Activated CD4-positive, alpha-beta T cell treated with anti-CD3 and anti-CD28 coated beads for 36 hours (primary cell): ENCODE measurements around the gene IFNA14. TPM values are rescaled to one million over a fixed set of nuclear protein-coding genes. Genes with fewer than 3 reads are reported as not detected.
"Not testable (repeated sequence)": the region's sequence is repeated elsewhere in the genome, so short reads cannot be mapped to it uniquely, and the experiment has no call there.

Experiments
- ATAC-seq: fragments of 200-7000 bp; cut with Tn5 transposase; one replicate; pipeline ENCODE4 v1.10.0; 2021; ENCODE audit warnings: mild to moderate bottlenecking, moderate library complexity
- CTCF ChIA-PET: fragments of 350-600 bp; sonication (Branson Sonifier 250); formaldehyde crosslinking; loops from one replicate; lab custom pipeline; 2021; ENCODE audit warnings: antibody characterized with exemption; lab: Charles Lee
- POLR2A ChIA-PET: fragments of 350-600 bp; sonication (Branson Sonifier 250); formaldehyde crosslinking; loops from one replicate; lab custom pipeline; 2021; ENCODE audit warnings: antibody characterized with exemption, inconsistent platforms; lab: Charles Lee
- DNase-seq: peaks from one replicate; pipeline ENCODE4 v3.0.0-alpha.2; 2020
- H3K27ac Mint-ChIP-seq: one replicate; pipeline ENCODE4 v1.8.0; 2021; ENCODE audit warnings: mixed read lengths
- H3K27me3 Mint-ChIP-seq: one replicate; pipeline ENCODE4 v1.8.0; 2021; ENCODE audit warnings: mixed read lengths
- H3K36me3 Mint-ChIP-seq: one replicate; pipeline ENCODE4 v1.8.0; 2021; ENCODE audit warnings: low read depth, mixed read lengths
- H3K4me1 Mint-ChIP-seq: one replicate; pipeline ENCODE4 v1.8.0; 2021; ENCODE audit warnings: mixed read lengths
- H3K4me3 Mint-ChIP-seq: one replicate; pipeline ENCODE4 v1.8.0; 2021; ENCODE audit warnings: mild to moderate bottlenecking, moderate library complexity, mixed read lengths
- H3K9me3 Mint-ChIP-seq: one replicate; pipeline ENCODE4 v1.8.0; 2021; ENCODE audit warnings: low read depth, mixed read lengths
- intact Hi-C, 2 experiments: fragments of 100-400 bp; cut with DNase I in 1 of 2; cut with micrococcal nuclease in 1 of 2; formaldehyde crosslinking; loops; one replicate each; pipeline versions ENCODE4 v1.14.2 to v1.15.1; 2022 to 2024; cut with DNase I, micrococcal nuclease
- total RNA-seq, 2 experiments: library from RNA; stranded (reverse); gene quantifications; one replicate each; pipeline ENCODE4 v1.2.3, GENCODE V29; 2021

Gene IFNA14
- total RNA-seq, 2 experiments from 2014 or later = not detected

DNA sequence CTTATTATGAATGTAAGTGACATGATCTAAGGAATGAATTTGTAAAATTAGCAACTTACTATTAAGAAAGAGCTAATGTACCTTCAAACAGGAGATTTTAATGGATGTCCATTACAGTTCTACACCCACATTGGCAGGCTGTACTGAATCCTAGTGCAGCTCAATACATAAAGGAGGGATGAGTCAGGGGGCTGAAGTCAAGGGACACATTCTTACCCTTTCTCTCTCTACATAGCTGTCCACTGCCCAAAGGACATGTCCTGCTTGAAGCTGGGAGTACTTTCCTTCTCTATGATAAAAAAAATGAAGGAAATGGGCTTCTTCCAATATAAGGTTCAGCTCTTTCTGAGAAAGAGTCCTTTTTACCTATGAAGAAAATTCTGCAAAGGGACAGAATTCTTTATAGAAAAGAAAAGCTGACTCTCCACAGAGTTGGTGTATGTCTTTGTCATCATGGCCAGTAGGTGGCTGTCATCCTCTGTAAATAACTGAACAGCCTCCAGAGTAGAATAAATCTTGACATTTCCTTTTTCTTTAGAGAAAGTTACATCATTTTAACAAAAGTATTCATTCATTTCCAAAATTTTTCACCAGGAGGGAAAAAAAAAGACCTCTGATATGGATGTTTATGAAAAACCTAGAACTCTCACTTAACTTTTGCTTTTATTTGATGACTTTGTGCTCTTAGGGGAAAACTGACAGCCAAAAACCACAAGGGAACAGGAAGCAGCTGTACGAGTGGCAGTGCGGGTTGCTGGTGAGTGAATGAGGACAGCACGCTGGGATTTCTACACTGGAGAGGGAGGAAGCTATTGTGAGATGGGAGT is 13.1 kb upstream of the IFNA14 start:
- H3K27ac Mint-ChIP-seq = no peak overlapping the region
- peak; percentile 72 for ATAC-seq
- POLR2A ChIA-PET = no interaction called here
- peak; percentile 30 for DNase-seq
- H3K36me3 Mint-ChIP-seq = no peaks in the 10 kb centered on the region
- intact Hi-C loops = no loop called here
- no peak overlapping the region for H3K4me3 Mint-ChIP-seq
- H3K9me3 Mint-ChIP-seq = no peaks in the 10 kb centered on the region
- H3K27me3 Mint-ChIP-seq = peaks cover 4% of the 10 kb centered on the region
- peaks cover 4% of the 10 kb centered on the region for H3K4me1 Mint-ChIP-seq
- CTCF ChIA-PET = interaction anchor here (0.7 to 2.5 kb wide), 16 partner anchors 8 to 456 kb away, joined by 3 to 8 read pairs (median 5); partner anchors contain the start of gene IFNA16

DNA sequence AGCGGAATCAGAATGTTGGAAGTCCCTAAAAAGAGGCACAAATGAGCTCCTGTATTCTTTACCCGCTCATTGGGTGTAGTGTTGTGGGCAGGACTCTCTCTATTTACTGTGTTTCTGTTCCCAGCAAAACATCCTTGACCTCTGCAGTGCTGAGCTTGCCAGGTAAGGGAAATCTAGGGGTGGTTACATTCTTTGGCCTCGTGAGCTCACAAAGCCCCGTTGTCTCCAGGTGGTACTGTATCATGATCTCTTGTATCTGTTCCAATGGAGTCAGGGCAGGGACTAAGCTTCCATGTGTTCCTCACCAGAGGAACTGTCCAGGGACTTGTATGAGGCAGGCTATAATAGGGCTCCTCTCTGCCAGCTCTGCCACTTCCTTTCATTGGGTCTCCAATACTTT is 11.8 kb upstream of the IFNA14 start:
- ChIA-PET CTCF (interaction anchor here (0.6 to 2.5 kb wide), 14 partner anchors 8 to 250 kb away, joined by 3 to 6 read pairs (median 3); partner anchors contain the start of genes IFNA14 and IFNA16), POLR2A (no interaction called here)
- H3K4me1 Mint-ChIP-seq = peaks cover 4% of the 10 kb centered on the region
- intact Hi-C loops = no loop called here
- H3K9me3 Mint-ChIP-seq = no peaks in the 10 kb centered on the region
- DNase-seq = no peak
- H3K27ac Mint-ChIP-seq = no peak overlapping the region
- H3K4me3 Mint-ChIP-seq = no peak overlapping the region
- H3K27me3 Mint-ChIP-seq = no peaks in the 10 kb centered on the region
- ATAC-seq = no peak
- no peaks in the 10 kb centered on the region for H3K36me3 Mint-ChIP-seq

DNA sequence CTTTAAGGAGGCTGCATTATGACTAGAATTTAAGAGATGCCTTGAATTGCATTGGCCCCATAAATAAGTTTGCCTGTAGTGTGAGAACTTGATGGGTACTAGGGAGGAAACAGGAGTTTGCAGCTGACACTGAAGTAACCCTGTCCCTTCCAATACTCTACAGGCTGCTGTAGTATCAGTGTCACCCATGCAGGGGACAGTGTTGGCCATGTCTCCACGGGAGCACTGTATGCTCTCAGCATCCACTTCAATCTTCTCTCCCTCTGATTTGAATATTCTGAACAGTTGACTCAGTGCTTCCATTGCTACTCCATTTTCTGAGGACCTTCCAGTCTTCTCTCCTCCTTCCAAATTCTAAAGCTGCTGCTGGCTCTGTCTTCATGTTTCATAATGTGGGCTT is 11.4 kb upstream of the IFNA14 start:
- intact Hi-C loops = no loop called here
- ChIA-PET CTCF (interaction anchor here (0.6 to 2.5 kb wide), 9 partner anchors 11 to 251 kb away, joined by 3 to 6 read pairs (median 3); partner anchors contain the start of gene IFNA14), POLR2A (no interaction called here)
- H3K4me3 Mint-ChIP-seq = no peak overlapping the region
- peaks cover 4% of the 10 kb centered on the region for H3K4me1 Mint-ChIP-seq
- DNase-seq (no peak), ATAC-seq (no peak)
- H3K27ac Mint-ChIP-seq = no peak overlapping the region
- H3K27me3 Mint-ChIP-seq = no peaks in the 10 kb centered on the region
- H3K9me3 Mint-ChIP-seq = no peaks in the 10 kb centered on the region
- no peaks in the 10 kb centered on the region for H3K36me3 Mint-ChIP-seq

DNA sequence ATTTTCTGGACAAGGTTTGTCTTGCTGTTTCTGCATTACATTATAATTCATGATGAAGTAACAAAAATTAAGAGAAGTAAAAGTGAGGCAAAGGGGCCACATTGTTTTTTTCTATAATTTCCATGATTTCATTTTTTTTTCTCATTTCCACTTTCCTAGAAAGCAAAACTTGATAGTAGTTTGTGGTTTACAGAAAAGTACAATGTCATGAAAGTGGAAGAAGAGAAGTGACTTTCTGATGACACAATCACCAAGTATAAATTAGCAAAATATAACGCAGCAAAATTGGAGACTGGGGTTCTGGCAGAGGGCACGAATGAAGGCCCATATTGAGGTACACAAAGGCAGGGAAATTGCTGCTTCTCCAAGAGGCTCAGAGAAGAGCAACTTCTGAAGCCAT is 5.0 kb upstream of the IFNA14 start:
- Mint-ChIP-seq H3K4me1 (no peaks in the 10 kb centered on the region), H3K4me3 (no peak overlapping the region), H3K27ac (no peak overlapping the region), H3K9me3 (no peaks in the 10 kb centered on the region), H3K36me3 (no peaks in the 10 kb centered on the region), H3K27me3 (no peaks in the 10 kb centered on the region)
- no peak for DNase-seq
- ChIA-PET POLR2A (no interaction called here), CTCF (interaction anchor here (2.2 kb wide), 1 partner anchor 9 kb away, joined by 4 read pairs; no protein-coding TSS in a partner anchor)
- intact Hi-C loops = no loop called here
- ATAC-seq = no peak

DNA sequence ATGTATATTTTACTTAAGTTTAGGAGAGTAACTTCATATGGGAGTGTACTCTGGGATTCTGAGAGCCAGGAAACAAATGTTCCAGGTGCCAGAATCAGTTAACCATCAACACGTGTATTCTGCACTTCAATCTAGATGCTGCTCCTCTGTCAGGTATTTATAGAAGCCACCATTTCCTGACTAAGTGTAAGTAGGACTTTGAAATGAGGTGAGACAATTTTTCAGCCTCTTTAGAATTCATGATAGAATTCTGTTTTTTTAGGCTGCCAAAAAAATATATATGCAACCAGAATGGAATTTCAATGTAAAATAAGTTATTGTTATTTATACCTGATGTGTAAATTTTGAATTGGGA is 3.5 kb downstream of the IFNA14 start:
- H3K9me3 Mint-ChIP-seq, DNase-seq, H3K27ac Mint-ChIP-seq, POLR2A ChIA-PET, H3K36me3 Mint-ChIP-seq, H3K27me3 Mint-ChIP-seq, ATAC-seq: not testable (repeated sequence)
- Mint-ChIP-seq H3K4me3 (peak overlapping the region; percentile 11), H3K4me1 (peaks cover 10% of the 10 kb centered on the region)
- intact Hi-C loops = loop anchor here (5.0 to 10.0 kb wide), 3 partner anchors 81 to 551 kb away; no protein-coding TSS in a partner anchor
- CTCF ChIA-PET = interaction anchor here (0.6 to 2.1 kb wide), 16 partner anchors 8 to 219 kb away, joined by 3 to 8 read pairs (median 4); no protein-coding TSS in a partner anchor

DNA sequence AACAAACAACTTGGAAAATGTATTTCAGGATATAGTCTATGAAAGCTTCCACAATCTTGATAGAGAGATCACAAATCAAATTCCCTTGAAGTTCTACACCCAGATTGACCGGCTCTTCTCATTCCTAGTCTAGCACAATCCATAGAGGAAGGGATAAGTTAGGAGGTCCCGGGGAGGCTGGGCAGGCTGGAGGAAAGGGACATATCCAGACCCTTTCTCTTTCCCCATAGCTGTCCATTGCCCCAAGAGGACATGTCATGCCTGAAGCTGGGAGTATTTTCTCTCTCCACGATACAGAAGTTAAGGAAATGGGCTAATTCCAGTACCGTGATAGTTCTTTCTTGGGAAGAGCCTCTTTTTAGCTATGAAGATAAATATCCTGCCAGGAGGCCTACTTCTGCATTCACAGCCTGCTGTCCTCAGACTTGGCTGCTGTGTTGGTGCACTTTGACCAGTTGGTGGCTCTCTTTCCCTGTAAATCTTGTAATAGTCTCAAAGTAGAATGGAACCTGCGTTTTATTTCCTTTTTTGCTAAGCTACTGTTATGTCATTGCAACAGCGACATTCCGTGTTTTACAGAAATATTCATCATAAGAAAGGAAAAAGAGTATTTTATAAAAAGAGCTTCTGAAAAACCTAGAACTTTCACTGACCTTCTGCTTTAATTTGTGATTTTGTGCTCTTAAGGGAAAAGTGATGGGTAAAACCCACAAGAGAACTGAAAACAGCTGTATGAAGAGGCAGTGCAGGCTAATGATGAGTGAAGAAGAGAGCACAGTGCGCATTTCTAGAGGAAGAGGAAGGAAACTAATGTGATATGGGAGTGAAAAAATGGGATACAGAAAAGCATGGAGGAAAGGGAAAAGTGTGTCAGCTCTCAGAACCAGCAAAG is 4.1 kb downstream of the IFNA14 start:
- CTCF ChIA-PET = interaction anchor here (0.6 to 2.1 kb wide), 17 partner anchors 9 to 220 kb away, joined by 3 to 8 read pairs (median 4); no protein-coding TSS in a partner anchor
- DNase-seq (peak; percentile 52), ATAC-seq (peak; percentile 77)
- peaks cover 10% of the 10 kb centered on the region for H3K4me1 Mint-ChIP-seq
- H3K36me3 Mint-ChIP-seq, H3K9me3 Mint-ChIP-seq, POLR2A ChIA-PET, H3K27me3 Mint-ChIP-seq, H3K27ac Mint-ChIP-seq: not testable (repeated sequence)
- intact Hi-C loops = loop anchor here (1.0 to 10.0 kb wide), 5 partner anchors 82 to 554 kb away; no protein-coding TSS in a partner anchor
- H3K4me3 Mint-ChIP-seq = peak overlapping the region; percentile 11

DNA sequence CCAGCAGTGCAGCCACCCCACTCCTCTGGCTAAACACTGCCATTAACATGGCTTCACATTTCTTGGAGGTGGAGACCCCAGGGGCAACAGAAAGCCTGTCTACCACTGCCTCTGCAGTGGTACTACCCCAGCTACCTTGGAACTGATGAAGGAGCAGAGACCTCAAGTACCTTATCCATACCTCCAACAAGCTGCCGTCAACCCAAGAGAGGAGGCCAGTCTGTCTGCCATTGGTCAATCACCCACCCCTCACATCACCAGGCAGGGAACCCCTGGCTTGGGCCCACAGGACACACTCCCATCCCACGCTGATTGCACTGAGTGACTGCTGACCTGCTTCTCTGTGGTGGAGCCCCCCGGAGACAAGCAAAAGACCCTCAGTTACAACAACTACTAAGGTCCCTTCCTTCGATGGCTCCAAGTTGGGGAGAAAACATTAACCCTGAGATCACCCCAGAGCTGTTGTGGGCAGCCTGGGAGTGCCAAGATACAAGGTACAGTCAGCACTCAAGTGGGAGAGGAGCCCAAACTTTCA is 5.6 kb downstream of the IFNA14 start:
- intact Hi-C loops = loop anchor here in 1 of 2 experiments (10.0 kb wide), 1 partner anchor 221 kb away; no protein-coding TSS in a partner anchor
- Mint-ChIP-seq H3K4me1 (peaks cover 10% of the 10 kb centered on the region), H3K27me3 (peaks cover 7% of the 10 kb centered on the region), H3K27ac (no peak overlapping the region), H3K4me3 (no peak overlapping the region), H3K9me3 (no peaks in the 10 kb centered on the region), H3K36me3 (no peaks in the 10 kb centered on the region)
- CTCF ChIA-PET = interaction anchor here (0.6 to 2.1 kb wide), 4 partner anchors 18 to 550 kb away, joined by 3 to 8 read pairs (median 3); no protein-coding TSS in a partner anchor
- POLR2A ChIA-PET = no interaction called here
- ATAC-seq (no peak), DNase-seq (no peak)

DNA sequence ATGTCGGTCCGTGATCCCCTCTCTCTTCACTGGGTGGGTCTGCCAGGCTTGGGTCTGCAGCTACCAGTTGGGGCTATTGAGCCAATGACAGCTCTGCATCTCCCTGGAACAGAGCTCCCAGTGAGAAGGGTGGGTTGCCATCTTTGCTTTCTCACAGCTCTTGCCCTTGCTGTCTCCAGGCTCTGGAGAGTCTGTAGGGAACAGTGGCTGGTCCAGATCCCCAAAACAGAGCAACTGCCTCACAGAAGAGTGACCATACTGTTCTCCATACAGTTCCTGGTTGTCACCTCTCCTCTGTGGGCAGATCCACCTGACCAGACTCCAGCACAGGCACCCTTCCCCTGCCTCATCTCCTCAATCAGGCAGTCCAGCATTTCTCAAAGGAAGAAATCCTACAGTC is 6.5 kb downstream of the IFNA14 start:
- intact Hi-C loops = loop anchor here in 1 of 2 experiments (10.0 kb wide), 1 partner anchor 222 kb away; no protein-coding TSS in a partner anchor
- Mint-ChIP-seq H3K4me3 (no peak overlapping the region), H3K27me3 (peaks cover 5% of the 10 kb centered on the region), H3K36me3 (no peaks in the 10 kb centered on the region), H3K4me1 (peaks cover 10% of the 10 kb centered on the region), H3K9me3 (no peaks in the 10 kb centered on the region), H3K27ac (no peak overlapping the region)
- ChIA-PET CTCF (interaction anchor here (0.6 to 1.0 kb wide), 2 partner anchors 19 to 551 kb away, joined by 3 read pairs; no protein-coding TSS in a partner anchor), POLR2A (no interaction called here)
- DNase-seq (no peak), ATAC-seq (no peak)

DNA sequence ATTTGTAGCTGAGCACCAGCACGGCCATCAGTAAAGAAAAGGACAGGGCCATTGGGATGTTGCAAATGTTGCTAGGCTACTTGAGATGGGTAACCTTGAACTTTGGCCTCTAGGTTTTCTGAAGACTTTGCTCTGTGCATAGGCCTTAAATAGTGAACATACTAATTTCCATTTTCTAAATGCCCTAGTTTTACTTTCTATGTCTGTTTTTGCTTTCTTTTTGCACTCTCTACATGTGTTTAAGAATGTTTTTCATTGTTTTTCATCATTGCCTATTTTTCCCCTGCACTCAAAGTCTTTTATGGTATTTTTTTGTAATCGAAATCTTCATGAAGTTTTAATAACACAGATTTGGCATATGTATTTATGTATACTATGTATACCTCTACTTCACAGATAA is 11.7 kb downstream of the IFNA14 start, which contains the start of gene IFNA17:
TSS of gene IFNA17 (minus strand) at position 101 of the 400 bp plus-strand sequence. CDS start at position 52, 49 bp downstream.
- H3K27me3 Mint-ChIP-seq = peaks cover 5% of the 10 kb centered on the region
- CTCF ChIA-PET = interaction anchor here (1.0 to 1.2 kb wide), 2 partner anchors 10 to 45 kb away, joined by 4 to 5 read pairs; no protein-coding TSS in a partner anchor
- no peaks in the 10 kb centered on the region for H3K4me1 Mint-ChIP-seq
- H3K9me3 Mint-ChIP-seq = no peaks in the 10 kb centered on the region
- H3K27ac Mint-ChIP-seq = no peak within 1 kb of the TSS
- POLR2A ChIA-PET = no interaction called here
- no peak within 1 kb of the TSS for H3K4me3 Mint-ChIP-seq
- intact Hi-C loops = no loop called here
- no peaks in the 10 kb centered on the region for H3K36me3 Mint-ChIP-seq
- DNase-seq = no peak
- no peak for ATAC-seq

DNA sequence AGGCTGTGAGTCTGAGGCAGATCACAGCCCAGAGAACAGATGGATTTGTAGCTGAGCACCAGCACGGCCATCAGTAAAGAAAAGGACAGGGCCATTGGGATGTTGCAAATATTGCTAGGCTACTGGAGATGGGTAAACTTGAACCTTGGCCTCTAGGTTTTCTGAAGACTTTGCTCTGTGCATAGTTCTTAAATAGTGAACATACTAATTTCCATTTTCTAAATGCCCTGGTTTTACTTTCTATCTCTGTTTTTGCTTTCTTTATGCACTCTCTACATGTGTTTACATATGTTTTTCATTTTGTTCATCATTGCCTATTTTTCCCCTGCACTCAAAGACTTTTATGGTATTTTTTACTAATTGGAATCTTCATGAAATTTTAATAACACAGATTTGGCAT is 22.6 kb downstream of the IFNA14 start, which contains the start of gene IFNA16:
TSS of gene IFNA16 (minus strand) at position 101 of the 400 bp plus-strand sequence. CDS start at position 95, 6 bp downstream.
- CTCF ChIA-PET = interaction anchor here (1.2 to 1.6 kb wide), 3 partner anchors 11 to 35 kb away, joined by 4 to 5 read pairs (median 5); no protein-coding TSS in a partner anchor
- H3K4me1 Mint-ChIP-seq, intact Hi-C loops, H3K9me3 Mint-ChIP-seq, POLR2A ChIA-PET, H3K36me3 Mint-ChIP-seq, H3K27ac Mint-ChIP-seq, ATAC-seq, DNase-seq, H3K4me3 Mint-ChIP-seq: not testable (repeated sequence)
- peaks cover 23% of the 10 kb centered on the region for H3K27me3 Mint-ChIP-seq
